Activated CD4-positive, alpha-beta T cell treated with anti-CD3 and anti-CD28 coated beads for 1 hour (primary cell): ENCODE data around the gene TFF1.

Experiments
- DNase-seq: peaks from one replicate; pipeline ENCODE4 v3.0.0-alpha.2; 2020

The TFF1 gene

GRCh38 chr21:42358937-42359336, 7.4 kb downstream of the TFF1 start:
- DNase-seq, result no peak

GRCh38 chr21:42358261-42358660, 8.1 kb downstream of the TFF1 start:
- DNase-seq, result no peak

- DNase-seq, result no peak
Observed at GRCh38 chr21:42357307-42357706, 9.0 kb downstream of the TFF1 start.

GRCh38 chr21:42356650-42357049, 9.7 kb downstream of the TFF1 start:
- DNase-seq, result no peak

GRCh38 chr21:42356046-42356445, 10.3 kb downstream of the TFF1 start:
- no peak for DNase-seq

- no peak for DNase-seq
Observed at GRCh38 chr21:42353623-42354022, 12.7 kb downstream of the TFF1 start.

- DNase-seq, result no peak
Observed at GRCh38 chr21:42352441-42353095, 13.8 kb downstream of the TFF1 start.

GRCh38 chr21:42351626-42352440, 14.5 kb downstream of the TFF1 start:
- DNase-seq, result no peak

GRCh38 chr21:42350927-42351426, 15.4 kb downstream of the TFF1 start, which contains the start of gene TFF2:
TFF2 (minus strand) TSS chr21:42350994; CDS start chr21:42350957, 37 bp downstream.
- no peak for DNase-seq

- no peak for DNase-seq
Observed at GRCh38 chr21:42350318-42350910, 15.9 kb downstream of the TFF1 start.

- no peak for DNase-seq
Observed at GRCh38 chr21:42349420-42350317, 16.7 kb downstream of the TFF1 start.

GRCh38 chr21:42348762-42349161, 17.6 kb downstream of the TFF1 start:
- DNase-seq, result no peak

- no peak for DNase-seq
Observed at GRCh38 chr21:42347601-42348327, 18.6 kb downstream of the TFF1 start.

- no peak for DNase-seq
Observed at GRCh38 chr21:42346866-42347600, 19.3 kb downstream of the TFF1 start.

GRCh38 chr21:42346441-42346840, 19.9 kb downstream of the TFF1 start:
- no peak for DNase-seq

- no peak for DNase-seq
Observed at GRCh38 chr21:42344631-42345030, 21.7 kb downstream of the TFF1 start.

GRCh38 chr21:42343963-42344510, 22.3 kb downstream of the TFF1 start:
- DNase-seq, result no peak

GRCh38 chr21:42343556-42343955, 22.8 kb downstream of the TFF1 start:
- no peak for DNase-seq

GRCh38 chr21:42343101-42343500, 23.2 kb downstream of the TFF1 start:
- no peak for DNase-seq

GRCh38 chr21:42341776-42342542, 24.4 kb downstream of the TFF1 start:
- no peak for DNase-seq
